ENCODE data around the gene DCHS1. TPM values are rescaled to one million over a fixed set of nuclear protein-coding genes. Genes with fewer than 3 reads are reported as not detected.

DCHS1 gene
- total and polyA plus RNA-seq, 10 donors = 1.9 to 58.8 (median 36.3) TPM

DNA sequence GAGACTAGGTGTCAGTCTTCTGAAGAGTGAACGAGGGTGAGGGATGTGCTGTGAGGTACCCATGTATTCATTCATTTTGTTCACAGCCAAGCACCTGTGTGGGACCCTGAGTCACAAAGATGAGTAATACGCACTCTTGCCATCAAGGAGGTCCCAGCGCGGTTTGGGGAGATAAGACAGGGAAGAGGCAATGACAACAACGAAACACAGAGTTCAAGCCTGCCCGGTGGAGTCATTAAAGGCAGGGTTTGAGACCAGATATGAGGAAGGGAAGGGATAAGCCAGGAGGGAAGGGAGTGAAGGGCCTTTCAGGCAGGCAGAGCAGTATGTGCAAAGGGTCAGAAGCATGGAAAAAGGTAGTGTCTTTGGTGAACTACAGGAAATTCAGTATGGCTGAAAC is 4.6 kb downstream of the DCHS1 start:
- Histone ChIP-seq H3K4me3 (no peak overlapping the region), H3K27ac (no peak overlapping the region), H3K36me3 (no peaks in the 10 kb centered on the region), H3K9me3 (no peaks in the 10 kb centered on the region), H3K4me1 (peaks cover 33 to 93% (median 61%) of the 10 kb centered on the region in 6 donors), H3K27me3 (replicated peaks in 1 of 7) (peaks cover 0 to 13% (median 0%) of the 10 kb centered on the region in 7 donors)
- no peak for DNase-seq
- 71 to 86% (median 81%) methylated on average over 6 of the region's 6 CpGs for WGBS, 5 donors
- TF ChIP-seq, protein P1, sequence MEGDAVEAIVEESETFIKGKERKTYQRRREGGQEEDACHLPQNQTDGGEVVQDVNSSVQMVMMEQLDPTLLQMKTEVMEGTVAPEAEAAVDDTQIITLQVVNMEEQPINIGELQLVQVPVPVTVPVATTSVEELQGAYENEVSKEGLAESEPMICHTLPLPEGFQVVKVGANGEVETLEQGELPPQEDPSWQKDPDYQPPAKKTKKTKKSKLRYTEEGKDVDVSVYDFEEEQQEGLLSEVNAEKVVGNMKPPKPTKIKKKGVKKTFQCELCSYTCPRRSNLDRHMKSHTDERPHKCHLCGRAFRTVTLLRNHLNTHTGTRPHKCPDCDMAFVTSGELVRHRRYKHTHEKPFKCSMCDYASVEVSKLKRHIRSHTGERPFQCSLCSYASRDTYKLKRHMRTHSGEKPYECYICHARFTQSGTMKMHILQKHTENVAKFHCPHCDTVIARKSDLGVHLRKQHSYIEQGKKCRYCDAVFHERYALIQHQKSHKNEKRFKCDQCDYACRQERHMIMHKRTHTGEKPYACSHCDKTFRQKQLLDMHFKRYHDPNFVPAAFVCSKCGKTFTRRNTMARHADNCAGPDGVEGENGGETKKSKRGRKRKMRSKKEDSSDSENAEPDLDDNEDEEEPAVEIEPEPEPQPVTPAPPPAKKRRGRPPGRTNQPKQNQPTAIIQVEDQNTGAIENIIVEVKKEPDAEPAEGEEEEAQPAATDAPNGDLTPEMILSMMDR (IDR thresholded peaks at IDR 0.05 in 8 of 11, conservative IDR thresholded peaks at IDR 0.05 in 3 of 11) = no peak
- TF ChIP-seq POLR2A (IDR thresholded peaks at IDR 0.05) = no peak
- no peak for TF ChIP-seq POLR2AphosphoS5 (IDR thresholded peaks at IDR 0.05)
- intact Hi-C loops (cut with DNase I; ENCODE audit: low total_unique reads) = no loop called here

DNA sequence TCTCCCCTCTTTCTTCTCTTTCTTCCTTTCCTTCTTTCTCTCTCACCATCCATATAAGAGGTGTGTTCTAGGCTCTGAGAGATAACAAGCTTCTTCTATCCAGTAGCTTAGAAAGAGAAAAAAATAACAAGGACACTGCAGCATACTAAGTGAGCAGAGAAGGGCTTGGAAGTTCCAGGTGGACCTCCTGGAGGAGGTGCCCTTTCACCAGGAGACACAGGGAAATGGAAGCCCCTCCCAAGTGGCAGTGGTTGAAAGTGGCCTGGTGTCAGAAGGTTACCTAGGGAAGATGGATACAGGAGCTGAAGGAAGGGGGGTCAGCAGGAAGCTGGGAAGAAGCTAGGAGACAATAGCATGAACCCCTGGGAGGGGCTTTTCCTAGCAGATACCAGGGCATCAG is 5.5 kb downstream of the DCHS1 start:
- H3K9me3 ChIP-seq = no peaks in the 10 kb centered on the region
- peaks cover 42 to 98% (median 67%) of the 10 kb centered on the region in 6 donors for H3K4me1 ChIP-seq
- intact Hi-C loops (cut with DNase I; ENCODE audit: low total_unique reads) = no loop called here
- TF ChIP-seq, protein P1 (IDR thresholded peaks at IDR 0.05 in 8 of 11, conservative IDR thresholded peaks at IDR 0.05 in 3 of 11) = no peak
- TF ChIP-seq POLR2AphosphoS5 (IDR thresholded peaks at IDR 0.05) (no peak), POLR2A (IDR thresholded peaks at IDR 0.05) (no peak)
- no peak overlapping the region for H3K4me3 ChIP-seq
- peaks cover 0 to 9% (median 0%) of the 10 kb centered on the region in 7 donors for H3K27me3 ChIP-seq (replicated peaks in 1 of 7)
- no peak for DNase-seq
- no peaks in the 10 kb centered on the region for H3K36me3 ChIP-seq
- H3K27ac ChIP-seq = no peak overlapping the region

DNA sequence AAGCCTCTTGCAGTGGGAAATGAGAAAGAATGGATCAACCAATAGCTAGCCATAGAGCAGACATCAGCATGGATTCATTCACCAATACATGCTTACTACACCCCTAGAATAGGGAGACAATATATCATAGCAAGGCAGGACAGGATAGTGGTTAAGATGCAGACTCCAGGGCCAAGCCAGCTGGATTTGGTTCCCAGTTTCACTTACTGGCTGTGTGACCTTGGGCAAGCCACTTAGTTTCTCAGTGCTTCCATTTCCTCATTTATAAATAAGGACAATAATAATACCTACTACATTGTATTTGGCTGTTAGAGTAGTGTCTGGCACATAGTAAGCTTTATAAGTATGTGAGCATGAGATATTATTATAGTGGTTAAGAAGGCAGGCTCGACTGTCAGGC is 7.1 kb downstream of the DCHS1 start:
- 47 to 79% (median 56%) methylated on average over 1 of the region's 1 CpG for WGBS, 5 donors
- peaks cover 40 to 92% (median 57%) of the 10 kb centered on the region in 6 donors for H3K4me1 ChIP-seq
- H3K27me3 ChIP-seq (replicated peaks in 1 of 7) = no peaks in the 10 kb centered on the region
- DNase-seq = no peak
- peak overlapping the region; percentile 22 to 89 (median 76) for H3K27ac ChIP-seq
- H3K4me3 ChIP-seq = no peak overlapping the region
- intact Hi-C loops (cut with DNase I; ENCODE audit: low total_unique reads) = no loop called here
- H3K9me3 ChIP-seq = no peaks in the 10 kb centered on the region
- TF ChIP-seq, protein P1 (IDR thresholded peaks at IDR 0.05 in 8 of 11, conservative IDR thresholded peaks at IDR 0.05 in 3 of 11) = no peak
- TF ChIP-seq POLR2A (IDR thresholded peaks at IDR 0.05) = no peak
- no peaks in the 10 kb centered on the region for H3K36me3 ChIP-seq

DNA sequence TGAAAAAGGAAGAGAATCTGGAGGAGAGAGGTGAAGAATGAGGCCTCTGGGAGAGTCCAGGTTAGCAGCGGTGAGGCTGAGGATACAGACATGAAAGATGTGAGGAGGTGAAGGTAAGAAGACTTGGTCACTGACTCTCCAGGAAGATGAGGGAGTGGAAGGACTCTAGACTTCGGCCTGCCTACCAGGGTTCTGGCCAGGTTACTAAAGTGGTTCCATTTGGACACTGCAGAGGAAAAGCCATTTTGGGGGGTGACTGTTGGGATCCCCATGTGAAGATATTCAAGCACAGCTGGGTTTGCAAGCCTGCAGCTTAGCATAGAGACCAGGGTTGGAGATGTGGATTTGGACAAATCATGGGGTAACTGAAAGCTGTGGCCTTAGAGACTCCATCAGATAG is 7.8 kb downstream of the DCHS1 start:
- DNase-seq = no peak
- H3K9me3 ChIP-seq = no peaks in the 10 kb centered on the region
- intact Hi-C loops (cut with DNase I; ENCODE audit: low total_unique reads) = no loop called here
- peaks cover 40 to 91% (median 53%) of the 10 kb centered on the region in 6 donors for H3K4me1 ChIP-seq
- peak overlapping the region; percentile 22 to 89 (median 76) for H3K27ac ChIP-seq
- TF ChIP-seq, protein P1 (IDR thresholded peaks at IDR 0.05 in 8 of 11, conservative IDR thresholded peaks at IDR 0.05 in 3 of 11) = no peak
- TF ChIP-seq POLR2A (IDR thresholded peaks at IDR 0.05) = no peak
- no peak for TF ChIP-seq POLR2AphosphoS5 (IDR thresholded peaks at IDR 0.05)
- no peaks in the 10 kb centered on the region for H3K27me3 ChIP-seq (replicated peaks in 1 of 7)
- no peaks in the 10 kb centered on the region for H3K36me3 ChIP-seq
- WGBS, 5 donors = 90 to 99% (median 93%) methylated on average over 2 of the region's 2 CpGs
- no peak overlapping the region for H3K4me3 ChIP-seq

Data from spleen (tissue), 11 donors.